Activated CD8-positive, alpha-beta T cell treated with anti-CD3 and anti-CD28 coated beads for 36 hours (primary cell): ENCODE results near the gene GADD45B. TPM values are rescaled to one million over a fixed set of nuclear protein-coding genes. Genes with fewer than 3 reads are reported as not detected.
"Not testable (repeated sequence)": the region's sequence is repeated elsewhere in the genome, so short reads cannot be mapped to it uniquely, and the experiment has no call there.

ENCODE experiments used
- ATAC-seq: fragments of 200-7000 bp; cut with Tn5 transposase; one replicate; pipeline ENCODE4 v1.10.0; 2021; ENCODE audit warnings: mild to moderate bottlenecking, moderate library complexity
- CTCF ChIA-PET: fragments of 350-600 bp; sonication (Branson Sonifier 250); formaldehyde crosslinking; loops from one replicate; lab custom pipeline; 2021; ENCODE audit warnings: antibody characterized with exemption; lab: Charles Lee
- POLR2A ChIA-PET: fragments of 350-600 bp; sonication (Branson Sonifier 250); formaldehyde crosslinking; loops from one replicate; lab custom pipeline; 2021; ENCODE audit warnings: antibody characterized with exemption; lab: Charles Lee
- DNase-seq: peaks from one replicate; pipeline ENCODE4 v3.0.0-alpha.2; 2020
- H3K27ac Mint-ChIP-seq: one replicate; pipeline ENCODE4 v1.8.0; 2021; ENCODE audit warnings: mild to moderate bottlenecking, mixed read lengths
- H3K27me3 Mint-ChIP-seq: one replicate; pipeline ENCODE4 v1.8.0; 2021; ENCODE audit warnings: mixed read lengths
- H3K36me3 Mint-ChIP-seq: one replicate; pipeline ENCODE4 v1.8.0; 2021; ENCODE audit warnings: low read depth, mixed read lengths
- H3K4me1 Mint-ChIP-seq: one replicate; pipeline ENCODE4 v1.8.0; 2021; ENCODE audit warnings: low read depth, mixed read lengths
- H3K4me3 Mint-ChIP-seq: one replicate; pipeline ENCODE4 v1.8.0; 2021; ENCODE audit warnings: mild to moderate bottlenecking, moderate library complexity, mixed read lengths
- H3K9me3 Mint-ChIP-seq: one replicate; pipeline ENCODE4 v1.8.0; 2021; ENCODE audit warnings: mixed read lengths
- CTCF ChIP-seq: fragments of 200-600 bp; IDR thresholded peaks from one replicate; pipeline ENCODE4 v1.8.0; 2022; ENCODE audit warnings: antibody characterized with exemption, mild to moderate bottlenecking
- intact Hi-C: fragments of 100-400 bp; cut with micrococcal nuclease; formaldehyde crosslinking; loops from one replicate; pipeline ENCODE4 v1.10.0; 2022
- total RNA-seq, 2 experiments: library from RNA; stranded (reverse); gene quantifications; one replicate each; pipeline ENCODE4 v1.2.3, GENCODE V29; 2021

GADD45B gene
- total RNA-seq, 2 experiments from 2014 or later = 98.3 to 102 TPM

GRCh38 chr19:2495651-2496316 lies 19.9 kb downstream of the GADD45B start:
- POLR2A ChIA-PET = interaction anchor here (0.7 to 2.9 kb wide), 3 partner anchors 11 to 23 kb away, joined by 4 to 12 read pairs (median 5); partner anchors contain the start of gene GADD45B
- peak overlapping the region; percentile 29 for H3K4me3 Mint-ChIP-seq
- DNase-seq = no peak
- no peaks in the 10 kb centered on the region for H3K36me3 Mint-ChIP-seq
- CTCF ChIA-PET = interaction anchor here (1.0 kb wide), 1 partner anchor 18 kb away, joined by 3 read pairs; no protein-coding TSS in a partner anchor
- H3K27ac Mint-ChIP-seq = no peak overlapping the region
- H3K27me3 Mint-ChIP-seq = peaks cover 18% of the 10 kb centered on the region
- ATAC-seq = no peak
- intact Hi-C loops = no loop called here
- no peak for TF ChIP-seq CTCF
- H3K4me1 Mint-ChIP-seq = peaks cover 24% of the 10 kb centered on the region
- no peaks in the 10 kb centered on the region for H3K9me3 Mint-ChIP-seq

GRCh38 chr19:2497186-2497585 lies 21.3 kb downstream of the GADD45B start:
- ChIA-PET CTCF (interaction anchor here (0.6 to 1.5 kb wide), 4 partner anchors 19 to 117 kb away, joined by 3 to 6 read pairs (median 3); no protein-coding TSS in a partner anchor), POLR2A (interaction anchor here (0.8 to 2.9 kb wide), 2 partner anchors 21 to 34 kb away, joined by 4 to 12 read pairs; partner anchors contain the start of gene GADD45B)
- Mint-ChIP-seq H3K27ac (no peak overlapping the region), H3K9me3 (no peaks in the 10 kb centered on the region), H3K4me3 (no peak overlapping the region), H3K27me3 (peaks cover 9% of the 10 kb centered on the region), H3K36me3 (no peaks in the 10 kb centered on the region), H3K4me1 (peaks cover 22% of the 10 kb centered on the region)
- DNase-seq (no peak), ATAC-seq (no peak)
- intact Hi-C loops = no loop called here
- no peak for TF ChIP-seq CTCF

GRCh38 chr19:2500156-2500555 lies 24.2 kb downstream of the GADD45B start:
- Mint-ChIP-seq H3K27ac (no peak overlapping the region), H3K4me3 (no peak overlapping the region), H3K4me1 (peaks cover 26% of the 10 kb centered on the region), H3K9me3 (no peaks in the 10 kb centered on the region), H3K27me3 (no peaks in the 10 kb centered on the region), H3K36me3 (no peaks in the 10 kb centered on the region)
- no peak for TF ChIP-seq CTCF
- CTCF ChIA-PET = no interaction called here
- intact Hi-C loops = no loop called here
- DNase-seq (no peak), ATAC-seq (no peak)
- POLR2A ChIA-PET = no interaction called here

- H3K27ac Mint-ChIP-seq = no peak overlapping the region
- no peak for DNase-seq
- intact Hi-C loops = no loop called here
- no peak for ATAC-seq
- ChIA-PET CTCF (no interaction called here), POLR2A (no interaction called here)
- H3K36me3 Mint-ChIP-seq = no peaks in the 10 kb centered on the region
- H3K27me3 Mint-ChIP-seq = no peaks in the 10 kb centered on the region
- TF ChIP-seq CTCF = no peak
- H3K4me3 Mint-ChIP-seq = no peak overlapping the region
- H3K9me3 Mint-ChIP-seq = no peaks in the 10 kb centered on the region
- peaks cover 24% of the 10 kb centered on the region for H3K4me1 Mint-ChIP-seq
Measured at GRCh38 chr19:2500841-2501261, 24.9 kb downstream of the GADD45B start.

- CTCF ChIA-PET = interaction anchor here (0.7 to 1.6 kb wide), 8 partner anchors 25 to 117 kb away, joined by 3 to 7 read pairs (median 3); partner anchors contain the start of gene GADD45B
- Mint-ChIP-seq H3K9me3 (no peaks in the 10 kb centered on the region), H3K36me3 (no peaks in the 10 kb centered on the region), H3K4me1 (peaks cover 27% of the 10 kb centered on the region), H3K27me3 (peaks cover 2% of the 10 kb centered on the region), H3K4me3 (peak overlapping the region; percentile 34), H3K27ac (peak overlapping the region; percentile 85)
- ATAC-seq (peak; percentile 93), DNase-seq (peak; percentile 93)
- intact Hi-C loops = loop anchor here (1.0 kb wide), 1 partner anchor 27 kb away; the partner anchor contains the start of gene GADD45B
- POLR2A ChIA-PET = interaction anchor here (0.5 to 3.8 kb wide), 6 partner anchors 26 to 607 kb away, joined by 3 to 46 read pairs (median 5); partner anchors contain the start of gene GADD45B
- no peak for TF ChIP-seq CTCF
Measured at GRCh38 chr19:2503521-2504109, 27.7 kb downstream of the GADD45B start.

- ATAC-seq, CTCF ChIA-PET, DNase-seq, H3K27me3 Mint-ChIP-seq, H3K9me3 Mint-ChIP-seq, H3K27ac Mint-ChIP-seq, intact Hi-C loops, H3K36me3 Mint-ChIP-seq, H3K4me3 Mint-ChIP-seq: not testable (repeated sequence)
- POLR2A ChIA-PET = interaction anchor here (0.7 to 1.2 kb wide), 2 partner anchors 12 to 37 kb away, joined by 3 read pairs; no protein-coding TSS in a partner anchor
- H3K4me1 Mint-ChIP-seq = peaks cover 27% of the 10 kb centered on the region
Measured at GRCh38 chr19:2506656-2507055, 30.7 kb downstream of the GADD45B start.
